OCI-LY7 (cell line): ENCODE results near the gene WWOX. TPM values are rescaled to one million over a fixed set of nuclear protein-coding genes. Genes with fewer than 3 reads are reported as not detected.

ENCODE experiments used
- BruUV-seq: library from RNA; stranded (reverse); fragments of 400-500 nt; replicated peaks from 2 replicates; lab custom pipeline; 2021; lab: Mats Ljungman, UMichigan
- CTCF ChIA-PET: fragments of 300-600 bp; sonication (Branson Sonifier 250); formaldehyde crosslinking; loops from one replicate; lab custom pipeline; 2022; ENCODE audit warnings: antibody characterized with exemption; ENCODE audit not compliant: unreplicated experiment; lab: Charles Lee
- POLR2A ChIA-PET: fragments of 300-600 bp; sonication (Branson Sonifier 250); formaldehyde crosslinking; loops from one replicate; lab custom pipeline; 2022; ENCODE audit warnings: antibody characterized with exemption; lab: Charles Lee
- DNase-seq: peaks from one replicate; pipeline ENCODE4 v3.0.0-alpha.2; 2015; ENCODE audit warnings: low spot score
- H2AFZ ChIP-seq: fragments of 200-600 bp; sonication (generic), shearing (Covaris generic); 2 replicates; pipeline ENCODE4 v1.6.1; 2014; ENCODE audit warnings: mild to moderate bottlenecking, antibody characterized with exemption, low read length, moderate library complexity
- H3K27ac ChIP-seq: fragments of 200-600 bp; sonication (generic); 2 replicates; pipeline ENCODE4 v1.5.1; 2014; ENCODE audit warnings: mixed run types, low read depth, mild to moderate bottlenecking, moderate library complexity, low read length, inconsistent platforms; ENCODE audit not compliant: poor library complexity, severe bottlenecking
- H3K36me3 ChIP-seq: fragments of 200-600 bp; sonication (generic); 2 replicates; pipeline ENCODE4 v1.6.1; 2014; ENCODE audit warnings: mild to moderate bottlenecking, antibody characterized with exemption, low read length, moderate library complexity, mixed read lengths; ENCODE audit not compliant: insufficient read depth
- H3K4me1 ChIP-seq: fragments of 200-600 bp; sonication (generic); 2 replicates; pipeline ENCODE4 v1.5.1; 2014; ENCODE audit warnings: mild to moderate bottlenecking, low read length; ENCODE audit not compliant: insufficient read depth, poor library complexity, severe bottlenecking
- H3K4me2 ChIP-seq: fragments of 200-600 bp; sonication (generic); 2 replicates; pipeline ENCODE4 v1.6.1; 2014; ENCODE audit warnings: mild to moderate bottlenecking, low read length
- H3K4me3 ChIP-seq: fragments of 200-600 bp; sonication (generic); 2 replicates; pipeline ENCODE4 v1.5.1; 2014; ENCODE audit warnings: mild to moderate bottlenecking, low read depth, low read length; ENCODE audit not compliant: poor library complexity, severe bottlenecking
- H3K79me2 ChIP-seq: fragments of 200-600 bp; sonication (generic); 2 replicates; pipeline ENCODE4 v1.6.1; 2016; ENCODE audit warnings: low read depth, mild to moderate bottlenecking, low read length, moderate library complexity, mixed read lengths; ENCODE audit not compliant: insufficient read depth
- H3K9me2 ChIP-seq: fragments of 200-600 bp; sonication (generic); 2 replicates; pipeline ENCODE4 v1.6.1; 2016; ENCODE audit warnings: mild to moderate bottlenecking, low read length, mixed read lengths; ENCODE audit not compliant: insufficient read depth
- H3K9me3 ChIP-seq: fragments of 200-600 bp; sonication (generic); 2 replicates; pipeline ENCODE4 v1.6.1; 2014; ENCODE audit warnings: mild to moderate bottlenecking, mixed run types, low read length, mixed read lengths
- H4K20me1 ChIP-seq: fragments of 200-600 bp; sonication (generic); 2 replicates; pipeline ENCODE4 v1.6.1; 2014; ENCODE audit warnings: mild to moderate bottlenecking, antibody characterized with exemption, low read length, moderate library complexity, mixed read lengths; ENCODE audit not compliant: insufficient read depth
- CTCF ChIP-seq: fragments of 200-600 bp; sonication (generic); conservative IDR thresholded peaks from 2 replicates; pipeline ENCODE4 v1.5.1; 2014; ENCODE audit warnings: mild to moderate bottlenecking, antibody characterized with exemption, low read length, moderate library complexity, mixed read lengths
- EZH2phosphoT487 ChIP-seq: fragments of 200-600 bp; sonication (generic); IDR thresholded peaks from 2 replicates; pipeline ENCODE4 v1.6.1; 2018; ENCODE audit warnings: low read depth, borderline replicate concordance, mild to moderate bottlenecking, mixed run types, antibody characterized with exemption, low read length, moderate library complexity, mixed read lengths
- intact Hi-C: fragments of 100-400 bp; cut with micrococcal nuclease; formaldehyde crosslinking; loops from one replicate; pipeline ENCODE4 v1.10.0; 2022; ENCODE audit not compliant: unreplicated experiment
- total RNA-seq, 2 experiments: library from RNA; depleted of rRNA in 1 of 2; stranded (reverse); fragments of >200 nt in 1 of 2; shearing (Covaris generic) in 1 of 2; gene quantifications; 2 replicates each; pipeline ENCODE4 v1.2.3, GENCODE V29; 2014 to 2022

Gene WWOX
- total RNA-seq, 2 experiments from 2014 or later: 40.2 to 47.6 TPM

- intact Hi-C loops: no loop called here
- BruUV-seq: no TSS peak
- DNase-seq: no peak
- no peak overlapping the region for H3K4me3 ChIP-seq
- CTCF ChIA-PET: no interaction called here
- no peaks in the 10 kb centered on the region for H3K79me2 ChIP-seq
- TF ChIP-seq EZH2phosphoT487: no peak
- no peak for TF ChIP-seq CTCF
- H2AFZ ChIP-seq: no peak overlapping the region
- H3K4me2 ChIP-seq: no peak overlapping the region
- H4K20me1 ChIP-seq: no peaks in the 10 kb centered on the region
- H3K9me3 ChIP-seq: no peaks in the 10 kb centered on the region
- POLR2A ChIA-PET: no interaction called here
- no peaks in the 10 kb centered on the region for H3K9me2 ChIP-seq
- H3K27ac ChIP-seq: no peak overlapping the region
- H3K4me1 ChIP-seq: no peaks in the 10 kb centered on the region
- no peaks in the 10 kb centered on the region for H3K36me3 ChIP-seq
Observed at GRCh38 chr16:78648517-78648916, 549.1 kb downstream of the WWOX start.

DNA sequence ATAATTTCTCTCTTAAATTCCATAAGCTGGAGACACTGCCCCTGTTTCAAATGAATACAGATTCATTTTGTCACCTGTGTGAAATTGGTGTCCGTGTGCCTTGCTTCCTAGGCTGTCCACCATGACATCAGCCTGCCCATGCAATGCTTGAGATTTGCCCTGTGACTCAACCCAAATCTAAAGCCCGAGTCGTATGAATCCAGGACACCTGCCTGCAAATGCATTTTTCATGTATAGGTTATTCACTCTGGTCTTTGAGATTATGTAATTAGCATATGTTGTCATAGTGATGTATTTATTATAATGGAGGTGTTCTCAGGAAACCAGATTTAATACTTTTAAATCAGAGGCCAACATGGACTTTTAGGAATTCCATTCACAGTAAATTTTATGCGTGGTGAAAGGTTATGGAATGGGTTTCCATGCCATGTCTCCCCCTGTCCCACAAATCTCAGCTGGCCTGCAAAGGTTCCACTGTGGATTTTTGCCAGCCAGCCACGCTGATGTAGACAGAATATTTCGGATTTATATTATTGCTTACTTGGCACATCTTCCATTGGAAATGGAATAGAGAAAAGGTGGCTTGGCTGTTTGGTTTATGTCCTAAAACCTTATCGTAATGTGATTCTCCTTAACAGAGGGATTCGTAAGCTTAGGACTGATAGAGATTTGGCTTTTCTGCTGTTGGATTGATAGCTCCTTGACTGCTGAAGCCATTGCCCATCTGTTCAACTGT lies 551.1 kb downstream of the WWOX start:
- DNase-seq: no peak
- Histone ChIP-seq H3K36me3 (no peaks in the 10 kb centered on the region), H3K9me2 (no peaks in the 10 kb centered on the region), H3K9me3 (no peaks in the 10 kb centered on the region), H2AFZ (no peak overlapping the region), H3K4me3 (no peak overlapping the region), H4K20me1 (no peaks in the 10 kb centered on the region), H3K79me2 (no peaks in the 10 kb centered on the region), H3K27ac (no peak overlapping the region), H3K4me2 (no peak overlapping the region), H3K4me1 (no peaks in the 10 kb centered on the region)
- BruUV-seq: no TSS peak
- intact Hi-C loops: no loop called here
- ChIA-PET POLR2A (no interaction called here), CTCF (no interaction called here)
- no peak for TF ChIP-seq EZH2phosphoT487
- no peak for TF ChIP-seq CTCF

- Histone ChIP-seq H3K36me3 (no peaks in the 10 kb centered on the region), H3K79me2 (no peaks in the 10 kb centered on the region), H3K4me3 (no peak overlapping the region), H3K4me2 (no peak overlapping the region), H2AFZ (no peak overlapping the region), H3K4me1 (no peaks in the 10 kb centered on the region), H3K9me2 (no peaks in the 10 kb centered on the region), H4K20me1 (no peaks in the 10 kb centered on the region), H3K27ac (no peak overlapping the region), H3K9me3 (no peaks in the 10 kb centered on the region)
- TF ChIP-seq EZH2phosphoT487 (no peak), CTCF (no peak)
- intact Hi-C loops: no loop called here
- no TSS peak for BruUV-seq
- ChIA-PET POLR2A (no interaction called here), CTCF (no interaction called here)
- DNase-seq: no peak
Observed at GRCh38 chr16:78654929-78655328, 555.5 kb downstream of the WWOX start.
